PFSK-1 (cell line): ENCODE results near the gene RCSD1.

Experiments used
- FOXP2 ChIP-seq: optimal IDR thresholded peaks from 2 replicates; pipeline ENCODE3; 2011; ENCODE audit warnings: borderline replicate concordance, control low read depth, inconsistent platforms; ENCODE audit not compliant: insufficient read depth; ENCODE audit errors: extremely low read length, extremely low read depth
- SIN3A ChIP-seq: IDR thresholded peaks from 2 replicates; pipeline ENCODE4 v1.6.1; 2012; ENCODE audit warnings: mild to moderate bottlenecking, low read length, moderate library complexity, borderline replicate concordance; ENCODE audit not compliant: insufficient read depth
- TAF1 ChIP-seq: IDR thresholded peaks from 2 replicates; pipeline ENCODE4 v1.6.1; 2012; ENCODE audit warnings: low read length, control low read depth, borderline replicate concordance; ENCODE audit not compliant: insufficient read depth

DNA sequence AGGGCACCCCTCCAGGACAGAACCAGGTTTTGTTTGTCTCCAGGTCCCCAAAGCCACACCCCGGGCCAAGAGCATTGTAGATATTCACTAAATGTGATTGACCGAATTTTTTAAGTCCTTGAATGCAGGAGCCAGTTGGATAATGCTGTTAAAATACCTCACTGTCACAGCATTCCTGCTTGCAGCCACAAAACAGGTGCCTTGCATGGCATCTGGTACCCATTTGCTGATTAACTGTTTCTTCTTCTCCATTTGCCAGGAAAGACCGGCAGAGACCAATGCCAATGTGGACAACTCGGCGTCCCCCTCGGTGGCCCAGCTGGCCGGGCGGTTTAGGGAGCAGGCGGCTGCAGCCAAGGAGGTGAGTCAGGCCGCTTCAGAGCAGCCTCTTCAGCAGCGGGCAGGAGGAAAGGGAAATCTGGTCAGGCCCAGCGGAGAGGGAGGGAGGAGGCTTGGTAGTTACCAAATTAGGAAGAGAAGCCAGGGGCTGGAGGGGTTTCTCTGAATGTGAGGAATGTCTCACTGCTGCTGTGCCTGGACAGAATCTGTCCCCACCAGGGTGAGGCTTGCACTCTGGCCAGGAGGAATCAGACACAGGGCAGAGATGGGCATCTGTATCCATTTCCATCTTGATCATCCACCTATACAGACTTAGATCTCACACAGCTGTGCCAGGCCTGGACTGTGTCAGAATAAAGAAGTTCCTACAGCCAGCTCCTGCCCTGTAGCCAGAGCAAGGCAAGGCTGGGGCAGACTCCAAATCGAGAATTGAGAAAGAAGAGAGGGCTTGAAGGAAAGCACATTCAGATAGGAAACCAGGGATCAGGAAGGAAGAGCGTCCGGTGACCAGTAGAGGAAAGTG, 53.8 kb downstream of the RCSD1 start:
- TF ChIP-seq TAF1 (no peak), SIN3A (no peak), FOXP2 (no peak)
